Stomach (tissue), 9 donors: ENCODE measurements around the gene TMEM131. TPM values are rescaled to one million over a fixed set of nuclear protein-coding genes. Genes with fewer than 3 reads are reported as not detected.

Source experiments
- DNase-seq, 2 donors: peaks; one replicate each; pipeline versions ENCODE4 v3.0.0 to v3.0.0-alpha.2; 2013 to 2019
- H3K27ac ChIP-seq, 5 donors: fragments of 200-600 bp in 4 of 5; sonication (generic) in 4 of 5; one replicate each; pipeline ENCODE4 v1.5.1; 2013 to 2019; ENCODE audit warnings: mild to moderate bottlenecking in 1 of 5, moderate library complexity in 1 of 5
- H3K27me3 ChIP-seq, 3 donors: fragments of 200-600 bp; sonication (generic); one replicate each; pipeline ENCODE4 v1.5.1; 2017 to 2019; ENCODE audit warnings: mixed run types in 1 of 3
- H3K36me3 ChIP-seq, 4 donors: fragments of 200-600 bp; sonication (generic); 1 replicate in 3 of 4; 2 replicates in 1 of 4; pipeline ENCODE4 v1.5.1; 2016 to 2019
- H3K4me1 ChIP-seq, 4 donors: fragments of 200-600 bp; sonication (generic); one replicate each; pipeline ENCODE4 v1.5.1; 2016 to 2019
- H3K4me3 ChIP-seq, 4 donors: fragments of 200-600 bp; sonication (generic) in 3 of 4; one replicate each; pipeline ENCODE4 v1.5.1; 2016 to 2019; ENCODE audit warnings: mild to moderate bottlenecking in 1 of 4
- H3K9me3 ChIP-seq, 4 donors: fragments of 200-600 bp; sonication (generic); one replicate each; pipeline ENCODE4 v1.5.1; 2016 to 2019
- CTCF ChIP-seq, 7 experiments: fragments of 450-650 bp in 4 of 7; fragments of 200-600 bp in 3 of 7; sonication (generic) in 3 of 7; IDR thresholded peaks; one replicate each; pipeline ENCODE4 v1.5.1; 2016 to 2019; ENCODE audit warnings: antibody characterized with exemption in 7 of 7, control low read depth in 2 of 7, mild to moderate bottlenecking in 1 of 7
- EP300 ChIP-seq: sonication (generic); formaldehyde crosslinking; IDR thresholded peaks from one replicate; pipeline ENCODE4 v1.6.1; 2017; ENCODE audit warnings: antibody characterized with exemption
- POLR2A ChIP-seq, 4 donors: fragments of 450-650 bp; IDR thresholded peaks; one replicate each; pipeline ENCODE4 v1.6.1; 2016; ENCODE audit warnings: antibody characterized with exemption in 4 of 4, control low read depth in 2 of 4, mild to moderate bottlenecking in 1 of 4, moderate library complexity in 1 of 4
- POLR2AphosphoS5 ChIP-seq, 3 donors: sonication (generic); formaldehyde crosslinking; IDR thresholded peaks; one replicate each; pipeline ENCODE4 v1.6.1; 2016; ENCODE audit warnings: antibody characterized with exemption in 3 of 3
- WGBS, 5 donors: extraction: QIAGEN DNeasy Blood & Tissue Kit in 3 of 5; methylation state at CpG; one replicate each; pipeline versions ENCODE4 v1.1.5 to v1.1.7; 2013 to 2018; 5-methylcytosine and 5-hydroxymethylcytosine counted together
- intact Hi-C: fragments of 100-400 bp; cut with DNase I; formaldehyde crosslinking; loops from one replicate; pipeline ENCODE4 v1.15.1; 2023; ENCODE audit warnings: low total_unique reads
- polyA plus RNA-seq, 3 donors: library from polyadenylated mRNA; stranded (reverse); fragments of 200-250 nt; gene quantifications; one replicate each; pipeline ENCODE4 v1.2.3, GENCODE V29; 2013
- total RNA-seq, 5 donors: library from RNA; depleted of rRNA; stranded (reverse); fragments of >200 nt; gene quantifications; one replicate each; pipeline versions ENCODE4 v1.1.0 to v1.2.3, GENCODE V29; 2014 to 2016
- donor health status: healthy with polysubstance abuse.
- donor health status: Bipolar disorder and iron deficiency.
- donor health status: healthy.

TMEM131 gene
- total and polyA plus RNA-seq, 8 donors: 4.4 to 119 (median 43.1) TPM

DNA sequence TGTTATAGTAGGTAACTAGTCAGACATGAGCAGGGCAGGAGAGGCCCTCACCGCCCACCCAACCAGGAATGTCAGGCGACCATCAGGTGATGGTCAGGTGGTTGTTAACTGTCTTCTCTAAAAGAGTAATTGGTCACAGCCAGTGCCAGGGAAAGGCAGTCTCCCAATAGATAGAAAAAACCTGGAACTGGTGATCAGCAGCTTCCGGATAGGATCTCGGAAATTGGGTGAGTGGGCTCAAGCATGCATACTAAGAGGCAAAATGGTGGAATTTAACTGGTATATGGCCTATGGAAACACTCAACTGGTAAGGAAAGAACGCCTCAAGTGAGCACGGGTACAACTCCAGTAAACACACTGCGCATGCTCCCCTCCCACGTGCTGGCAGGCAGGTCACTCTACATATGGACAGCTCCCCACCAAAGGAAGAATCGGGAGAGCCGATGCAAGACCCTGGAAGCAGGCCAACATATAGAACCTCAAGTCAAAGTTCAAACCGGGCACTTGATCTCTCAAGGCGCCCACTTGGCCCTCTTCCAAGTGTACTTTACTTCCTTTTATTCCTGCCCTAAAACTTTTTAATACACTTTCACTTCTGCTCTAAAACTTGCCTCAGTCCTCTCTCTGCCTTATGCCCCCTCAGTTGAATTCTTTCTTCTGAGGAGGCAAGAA, 43.5 kb upstream of the TMEM131 start:
- DNase-seq: peak; percentile 39 to 53
- intact Hi-C loops: no loop called here
- Histone ChIP-seq H3K4me3 (no peak overlapping the region), H3K27me3 (no peaks in the 10 kb centered on the region), H3K4me1 (peaks cover 10 to 35% (median 15%) of the 10 kb centered on the region in 4 donors), H3K27ac (no peak overlapping the region), H3K36me3 (no peaks in the 10 kb centered on the region), H3K9me3 (peaks cover 3 to 12% (median 8%) of the 10 kb centered on the region in 4 donors)
- 61 to 66% (median 64%) methylated on average over 12 of the region's 12 CpGs for WGBS, 5 donors
- TF ChIP-seq CTCF (IDR thresholded peaks at IDR 0.05) (no peak), EP300 (no peak), POLR2AphosphoS5 (IDR thresholded peaks at IDR 0.05) (no peak), POLR2A (IDR thresholded peaks at IDR 0.05) (no peak)

GRCh38 chr2:98037666-98038336, 42.1 kb upstream of the TMEM131 start:
- no peak for DNase-seq
- Histone ChIP-seq H3K36me3 (no peaks in the 10 kb centered on the region), H3K4me3 (no peak overlapping the region), H3K4me1 (peaks cover 10 to 35% (median 19%) of the 10 kb centered on the region in 4 donors), H3K27me3 (no peaks in the 10 kb centered on the region), H3K27ac (no peak overlapping the region), H3K9me3 (no peaks in the 10 kb centered on the region)
- intact Hi-C loops: no loop called here
- no peak for TF ChIP-seq POLR2A (IDR thresholded peaks at IDR 0.05)
- no peak for TF ChIP-seq POLR2AphosphoS5 (IDR thresholded peaks at IDR 0.05)
- TF ChIP-seq CTCF (IDR thresholded peaks at IDR 0.05): no peak
- no peak for TF ChIP-seq EP300
- 70 to 94% (median 81%) methylated on average over 2 of the region's 2 CpGs for WGBS, 5 donors

GRCh38 chr2:98037206-98037605, 41.5 kb upstream of the TMEM131 start:
- 68 to 85% (median 76%) methylated on average over 2 of the region's 2 CpGs for WGBS, 5 donors
- Histone ChIP-seq H3K4me1 (peaks cover 10 to 35% (median 19%) of the 10 kb centered on the region in 4 donors), H3K9me3 (no peaks in the 10 kb centered on the region), H3K27me3 (no peaks in the 10 kb centered on the region), H3K4me3 (no peak overlapping the region), H3K36me3 (no peaks in the 10 kb centered on the region), H3K27ac (no peak overlapping the region)
- intact Hi-C loops: no loop called here
- DNase-seq: no peak
- TF ChIP-seq POLR2A (IDR thresholded peaks at IDR 0.05) (no peak), POLR2AphosphoS5 (IDR thresholded peaks at IDR 0.05) (no peak), CTCF (IDR thresholded peaks at IDR 0.05) (no peak), EP300 (no peak)

- intact Hi-C loops: no loop called here
- peak; percentile 30 to 46 for DNase-seq
- no peaks in the 10 kb centered on the region for H3K36me3 ChIP-seq
- no peak overlapping the region for H3K27ac ChIP-seq
- WGBS, 5 donors: 64 to 82% (median 75%) methylated on average over 7 to 8 of the region's 8 CpGs
- H3K9me3 ChIP-seq: no peaks in the 10 kb centered on the region
- TF ChIP-seq EP300: no peak
- TF ChIP-seq POLR2AphosphoS5 (IDR thresholded peaks at IDR 0.05): no peak
- TF ChIP-seq POLR2A (IDR thresholded peaks at IDR 0.05): no peak
- no peak for TF ChIP-seq CTCF (IDR thresholded peaks at IDR 0.05)
- H3K4me3 ChIP-seq: no peak overlapping the region
- peaks cover 10 to 35% (median 19%) of the 10 kb centered on the region in 4 donors for H3K4me1 ChIP-seq
- no peaks in the 10 kb centered on the region for H3K27me3 ChIP-seq
Measured at GRCh38 chr2:98036349-98037000, 40.7 kb upstream of the TMEM131 start.
